H1 (cell line): ENCODE measurements around the gene ZDHHC11.

Experiments used
- CTCF ChIP-seq, 3 experiments: IDR thresholded peaks; 1 replicate in 2 of 3; 2 replicates in 1 of 3; pipeline versions ENCODE4 v1.5.1 to v1.6.1; 2011; ENCODE audit warnings: low read length in 3 of 3, mild to moderate bottlenecking in 3 of 3, inconsistent platforms in 2 of 3, low read depth in 1 of 3, moderate library complexity in 1 of 3; ENCODE audit not compliant: insufficient read depth in 1 of 3; ENCODE audit errors: control extremely low read depth in 1 of 3
- FOSL1 ChIP-seq: IDR thresholded peaks from 2 replicates; pipeline ENCODE4 v1.6.1; 2011; ENCODE audit warnings: mild to moderate bottlenecking, low read depth, low read length, moderate library complexity; ENCODE audit not compliant: insufficient read depth
- JUND ChIP-seq: IDR thresholded peaks from 2 replicates; pipeline ENCODE4 v1.6.1; 2011; ENCODE audit warnings: mild to moderate bottlenecking, improper control_type of control experiment, low read length
- KDM1A ChIP-seq: fragments of 200-600, 300-600 bp; sonication (generic); IDR thresholded peaks from 2 replicates; pipeline ENCODE4 v1.7.1; 2016; ENCODE audit warnings: mild to moderate bottlenecking, low read length, borderline replicate concordance
- NANOG ChIP-seq: IDR thresholded peaks from 2 replicates; pipeline ENCODE4 v1.6.1; 2011; ENCODE audit warnings: low read length, low read depth, mild to moderate bottlenecking, inconsistent platforms; ENCODE audit not compliant: insufficient read depth, poor library complexity, severe bottlenecking
- POLR2AphosphoS5 ChIP-seq: IDR thresholded peaks from 2 replicates; pipeline ENCODE4 v1.6.1; 2011; ENCODE audit warnings: low read depth, low read length
- SP1 ChIP-seq: IDR thresholded peaks from 2 replicates; pipeline ENCODE4 v1.6.1; 2011; ENCODE audit warnings: low read depth, low read length
- TAF1 ChIP-seq: IDR thresholded peaks from 2 replicates; pipeline ENCODE4 v1.6.1; 2011; ENCODE audit warnings: mild to moderate bottlenecking, low read depth, low read length
- USF2 ChIP-seq: IDR thresholded peaks from 2 replicates; pipeline ENCODE4 v1.6.1; 2011; ENCODE audit warnings: low read length, improper control_type of control experiment

- TF ChIP-seq TAF1 (no peak), USF2 (no peak), KDM1A (no peak), CTCF (IDR thresholded peaks at IDR 0.05; ENCODE audit: control extremely low read depth in 1 of 3, insufficient read depth in 1 of 3, low read depth in 1 of 3, low read length in 3 of 3) (no peak), JUND (no peak), NANOG (no peak), FOSL1 (no peak), SP1 (no peak), POLR2AphosphoS5 (no peak)
Observed at GRCh38 chr5:848671-849111, 2.1 kb downstream of the ZDHHC11 start.
